Naive B cell (primary cell): ENCODE data around the gene UNC13D. TPM values are rescaled to one million over a fixed set of nuclear protein-coding genes. Genes with fewer than 3 reads are reported as not detected.

Source experiments
- ATAC-seq, 2 donors: fragments of 150-1000 bp; cut with Tn5 transposase; 2 replicates each; pipeline ENCODE4 v1.10.0; 2021; ENCODE audit warnings: low read depth in 2 of 2, mild to moderate bottlenecking in 2 of 2, moderate library complexity in 2 of 2
- DNase-seq: peaks from one replicate; pipeline ENCODE4 v3.0.0; 2022
- H3K27ac Mint-ChIP-seq, 6 donors: one replicate each; pipeline ENCODE4 v1.8.0; 2020 to 2022; ENCODE audit warnings: mild to moderate bottlenecking in 6 of 6, mixed read lengths in 6 of 6, moderate library complexity in 5 of 6, inconsistent platforms in 2 of 6
- H3K27me3 Mint-ChIP-seq, 3 donors: one replicate each; pipeline ENCODE4 v1.8.0; 2021 to 2022; ENCODE audit warnings: mixed read lengths in 3 of 3, mild to moderate bottlenecking in 1 of 3
- H3K36me3 Mint-ChIP-seq, 2 donors: one replicate each; pipeline ENCODE4 v1.8.0; 2020 to 2022; ENCODE audit warnings: mixed read lengths in 2 of 2, inconsistent platforms in 1 of 2, mild to moderate bottlenecking in 1 of 2
- H3K4me1 Mint-ChIP-seq, 3 donors: one replicate each; pipeline ENCODE4 v1.8.0; 2020 to 2022; ENCODE audit warnings: mixed read lengths in 3 of 3, inconsistent platforms in 1 of 3, mild to moderate bottlenecking in 1 of 3, moderate library complexity in 1 of 3
- H3K4me3 Mint-ChIP-seq, 8 donors: one replicate each; pipeline ENCODE4 v1.8.0; 2020 to 2022; ENCODE audit warnings: mild to moderate bottlenecking in 8 of 8, mixed read lengths in 8 of 8, moderate library complexity in 8 of 8, inconsistent platforms in 2 of 8
- H3K9me3 Mint-ChIP-seq, 7 donors: one replicate each; pipeline ENCODE4 v1.8.0; 2020 to 2022; ENCODE audit warnings: mixed read lengths in 7 of 7, mild to moderate bottlenecking in 5 of 7, inconsistent platforms in 2 of 7, moderate library complexity in 1 of 7
- polyA plus RNA-seq, 6 donors: library from polyadenylated mRNA; unstranded; fragments of 300-500 nt; fragmentation: Illumina TruSeq; gene quantifications; one replicate each; pipeline ENCODE4 v1.2.3, GENCODE V29; 2021; ENCODE audit warnings: low read depth in 6 of 6

Gene UNC13D
- polyA plus RNA-seq, 6 donors from 2014 or later, result 11.5 to 31.5 (median 20.5) TPM

GRCh38 chr17:75831032-75831571 is 13.1 kb downstream of the UNC13D start:
- DNase-seq, result no peak
- Mint-ChIP-seq H3K4me1 (peaks cover 22 to 28% (median 28%) of the 10 kb centered on the region in 3 donors), H3K36me3 (no peaks in the 10 kb centered on the region), H3K27ac (peak overlapping the region in 1 of 6 donors; percentile 74), H3K9me3 (no peaks in the 10 kb centered on the region), H3K4me3 (no peak overlapping the region), H3K27me3 (no peaks in the 10 kb centered on the region)
- no peak for ATAC-seq

GRCh38 chr17:75830164-75831031 is 13.8 kb downstream of the UNC13D start:
- H3K4me1 Mint-ChIP-seq, result peaks cover 22 to 28% (median 28%) of the 10 kb centered on the region in 3 donors
- H3K9me3 Mint-ChIP-seq, result no peaks in the 10 kb centered on the region
- DNase-seq (peak; percentile 27), ATAC-seq (no peak)
- H3K4me3 Mint-ChIP-seq, result no peak overlapping the region
- no peaks in the 10 kb centered on the region for H3K36me3 Mint-ChIP-seq
- no peaks in the 10 kb centered on the region for H3K27me3 Mint-ChIP-seq
- H3K27ac Mint-ChIP-seq, result no peak overlapping the region

GRCh38 chr17:75829747-75830146 is 14.5 kb downstream of the UNC13D start:
- H3K9me3 Mint-ChIP-seq, result no peaks in the 10 kb centered on the region
- no peak overlapping the region for H3K4me3 Mint-ChIP-seq
- ATAC-seq (no peak), DNase-seq (no peak)
- H3K27ac Mint-ChIP-seq, result peak overlapping the region in 2 of 6 donors; percentile 15 to 57
- H3K4me1 Mint-ChIP-seq, result peaks cover 21 to 28% (median 26%) of the 10 kb centered on the region in 3 donors
- H3K36me3 Mint-ChIP-seq, result no peaks in the 10 kb centered on the region
- H3K27me3 Mint-ChIP-seq, result no peaks in the 10 kb centered on the region

- DNase-seq, result no peak
- no peaks in the 10 kb centered on the region for H3K36me3 Mint-ChIP-seq
- H3K9me3 Mint-ChIP-seq, result no peaks in the 10 kb centered on the region
- ATAC-seq, result no peak
- peak overlapping the region in 1 of 6 donors; percentile 50 for H3K27ac Mint-ChIP-seq
- H3K27me3 Mint-ChIP-seq, result no peaks in the 10 kb centered on the region
- H3K4me1 Mint-ChIP-seq, result peaks cover 18 to 26% (median 20%) of the 10 kb centered on the region in 3 donors
- H3K4me3 Mint-ChIP-seq, result no peak overlapping the region
These were observed 15.5 kb downstream of the UNC13D start for GRCh38 chr17:75828741-75829140.

- no peaks in the 10 kb centered on the region for H3K27me3 Mint-ChIP-seq
- peak in 1 of 2 donors; percentile 44 for ATAC-seq
These were observed 16.2 kb downstream of the UNC13D start for GRCh38 chr17:75828076-75828400.

GRCh38 chr17:75827308-75828075 is 16.7 kb downstream of the UNC13D start:
- DNase-seq (peak; percentile 61), ATAC-seq (peak; percentile 81 to 82)
- H3K27ac Mint-ChIP-seq, result peak overlapping the region in 5 of 6 donors; percentile 26 to 88 (median 72)
- H3K27me3 Mint-ChIP-seq, result no peaks in the 10 kb centered on the region
- no peaks in the 10 kb centered on the region for H3K36me3 Mint-ChIP-seq
- peak overlapping the region; percentile 47 to 80 (median 75) for H3K4me3 Mint-ChIP-seq
- H3K4me1 Mint-ChIP-seq, result peaks cover 11 to 16% (median 11%) of the 10 kb centered on the region in 3 donors
- no peaks in the 10 kb centered on the region for H3K9me3 Mint-ChIP-seq

More at GRCh38 chr17:75828076-75828400, 16.2 kb downstream of the UNC13D start:
- Mint-ChIP-seq H3K9me3 (no peaks in the 10 kb centered on the region), H3K4me3 (peak overlapping the region; percentile 47 to 77 (median 67)), H3K27ac (peak overlapping the region in 5 of 6 donors; percentile 26 to 88 (median 72)), H3K4me1 (peaks cover 12 to 19% (median 14%) of the 10 kb centered on the region in 3 donors), H3K36me3 (no peaks in the 10 kb centered on the region)
- DNase-seq, result no peak

- Mint-ChIP-seq H3K4me3 (peak overlapping the region in 4 of 8 donors; percentile 12 to 40 (median 15)), H3K9me3 (no peaks in the 10 kb centered on the region), H3K36me3 (no peaks in the 10 kb centered on the region), H3K27me3 (no peaks in the 10 kb centered on the region), H3K4me1 (peaks cover 7 to 11% (median 10%) of the 10 kb centered on the region in 3 donors), H3K27ac (peak overlapping the region in 4 of 6 donors; percentile 75 to 88 (median 80))
- DNase-seq (no peak), ATAC-seq (no peak)
These were observed 17.5 kb downstream of the UNC13D start for GRCh38 chr17:75826561-75827307.

GRCh38 chr17:75825748-75826370 is 18.3 kb downstream of the UNC13D start:
- Mint-ChIP-seq H3K36me3 (no peaks in the 10 kb centered on the region), H3K4me3 (peak overlapping the region in 1 of 8 donors; percentile 1), H3K4me1 (peaks cover 7 to 11% (median 10%) of the 10 kb centered on the region in 3 donors), H3K27ac (peak overlapping the region in 1 of 6 donors; percentile 39), H3K27me3 (no peaks in the 10 kb centered on the region), H3K9me3 (no peaks in the 10 kb centered on the region)
- no peak for ATAC-seq
- DNase-seq, result no peak

- no peak for DNase-seq
- H3K4me1 Mint-ChIP-seq, result peaks cover 7 to 11% (median 10%) of the 10 kb centered on the region in 3 donors
- H3K27me3 Mint-ChIP-seq, result no peaks in the 10 kb centered on the region
- peak overlapping the region in 1 of 8 donors; percentile 32 for H3K4me3 Mint-ChIP-seq
- H3K27ac Mint-ChIP-seq, result peak overlapping the region in 2 of 6 donors; percentile 39 to 47
- H3K36me3 Mint-ChIP-seq, result no peaks in the 10 kb centered on the region
- no peak for ATAC-seq
- H3K9me3 Mint-ChIP-seq, result no peaks in the 10 kb centered on the region
These were observed 19.1 kb downstream of the UNC13D start for GRCh38 chr17:75825149-75825552.

- no peak for ATAC-seq
- no peak for DNase-seq
- no peak overlapping the region for H3K4me3 Mint-ChIP-seq
- peak overlapping the region in 1 of 6 donors; percentile 72 for H3K27ac Mint-ChIP-seq
- no peaks in the 10 kb centered on the region for H3K9me3 Mint-ChIP-seq
- peaks cover 7 to 11% (median 10%) of the 10 kb centered on the region in 3 donors for H3K4me1 Mint-ChIP-seq
- no peaks in the 10 kb centered on the region for H3K27me3 Mint-ChIP-seq
- H3K36me3 Mint-ChIP-seq, result peaks cover 0 to under 1% of the 10 kb centered on the region in 2 donors
These were observed 19.5 kb downstream of the UNC13D start for GRCh38 chr17:75824666-75825065.

GRCh38 chr17:75824050-75824552 is 20.1 kb downstream of the UNC13D start:
- peaks cover 7 to 11% (median 10%) of the 10 kb centered on the region in 3 donors for H3K4me1 Mint-ChIP-seq
- peak overlapping the region in 1 of 6 donors; percentile 63 for H3K27ac Mint-ChIP-seq

More at GRCh38 chr17:75824050-75824552, 20.1 kb downstream of the UNC13D start:
- H3K27me3 Mint-ChIP-seq, result no peaks in the 10 kb centered on the region
- no peak for DNase-seq
- H3K36me3 Mint-ChIP-seq, result peaks cover 0 to 6% of the 10 kb centered on the region in 2 donors
- H3K9me3 Mint-ChIP-seq, result no peaks in the 10 kb centered on the region
- no peak for ATAC-seq
- H3K4me3 Mint-ChIP-seq, result no peak overlapping the region
